B cell (primary cell): ENCODE measurements around the gene CD59. TPM values are rescaled to one million over a fixed set of nuclear protein-coding genes. Genes with fewer than 3 reads are reported as not detected.

Experiments
- ATAC-seq: fragments of 200-7000 bp; cut with Tn5 transposase; one replicate; pipeline ENCODE4 v1.10.0; 2021; ENCODE audit warnings: low read depth, mild to moderate bottlenecking, moderate number of reproducible peaks, moderate library complexity
- CTCF ChIA-PET: fragments of 350-600 bp; sonication (Branson Sonifier 250); formaldehyde crosslinking; loops from one replicate; lab custom pipeline; 2021; ENCODE audit warnings: antibody characterized with exemption, inconsistent platforms; lab: Charles Lee
- POLR2A ChIA-PET: fragments of 350-600 bp; sonication (Branson Sonifier 250); formaldehyde crosslinking; loops from one replicate; lab custom pipeline; 2021; ENCODE audit warnings: antibody characterized with exemption; lab: Charles Lee
- DNase-seq: peaks from one replicate; pipeline ENCODE4 v3.0.0; 2013
- H2AFZ ChIP-seq: 2 replicates; pipeline ENCODE4 v1.6.1; 2012; ENCODE audit warnings: mild to moderate bottlenecking, low read depth, low read length; ENCODE audit not compliant: insufficient read depth, poor library complexity, severe bottlenecking
- H3K27ac ChIP-seq, 2 donors: 1 replicate in 1 of 2; 2 replicates in 1 of 2; pipeline ENCODE4 v1.5.1; 2012 to 2013; ENCODE audit warnings: low read length in 2 of 2, mild to moderate bottlenecking in 2 of 2, moderate library complexity in 1 of 2
- H3K27me3 ChIP-seq, 4 experiments: fragments of 200-600 bp in 1 of 4; sonication (generic) in 1 of 4; replicated peaks in 1 of 4; 1 replicate in 2 of 4; 2 replicates in 2 of 4; pipeline versions ENCODE4 v1.6.1 to v1.7.0; 2013 to 2016; ENCODE audit warnings: low read length in 3 of 4, mild to moderate bottlenecking in 2 of 4, mixed read lengths in 1 of 4, moderate library complexity in 1 of 4; ENCODE audit not compliant: insufficient read depth in 4 of 4, control insufficient read depth in 3 of 4; ENCODE audit errors: control extremely low read depth in 1 of 4
- H3K36me3 ChIP-seq, 2 experiments: replicated peaks in 1 of 2; 1 replicate in 1 of 2; 2 replicates in 1 of 2; pipeline versions ENCODE4 v1.6.1 to v1.7.1; 2013; ENCODE audit warnings: low read length in 1 of 2; ENCODE audit not compliant: insufficient read depth in 2 of 2, control insufficient read depth in 1 of 2; ENCODE audit errors: control extremely low read depth in 1 of 2, extremely low read depth in 1 of 2
- H3K4me1 ChIP-seq, 2 donors: fragments of 200-600 bp in 1 of 2; sonication (generic) in 1 of 2; 1 replicate in 1 of 2; 2 replicates in 1 of 2; pipeline versions ENCODE4 v1.5.1 to v1.6.1; 2013 to 2017; ENCODE audit warnings: low read length in 2 of 2; ENCODE audit not compliant: control insufficient read depth in 2 of 2, insufficient read depth in 2 of 2
- H3K4me2 ChIP-seq: replicated peaks from 2 replicates; pipeline ENCODE3; 2012; ENCODE audit warnings: mild to moderate bottlenecking, low read depth, low read length; ENCODE audit not compliant: poor library complexity, severe bottlenecking
- H3K4me3 ChIP-seq, 5 experiments: fragments of 200-600 bp in 1 of 5; sonication (generic) in 1 of 5; 1 replicate in 3 of 5; 2 replicates in 2 of 5; pipeline versions ENCODE4 v1.5.1 to v1.7.0; 2011 to 2016; ENCODE audit warnings: low read length in 4 of 5, mild to moderate bottlenecking in 4 of 5, low read depth in 2 of 5, control low read depth in 1 of 5, moderate library complexity in 1 of 5; ENCODE audit not compliant: insufficient read depth in 1 of 5; ENCODE audit errors: control extremely low read depth in 1 of 5, extremely low read depth in 1 of 5
- H3K79me2 ChIP-seq: fragments of 200-600 bp; sonication (generic); one replicate; pipeline ENCODE4 v1.6.0; 2016; ENCODE audit warnings: low read length; ENCODE audit not compliant: control insufficient read depth, insufficient read depth
- H3K9ac ChIP-seq: fragments of 200-600 bp; sonication (generic); 2 replicates; pipeline ENCODE4 v1.6.1; 2017; ENCODE audit warnings: mild to moderate bottlenecking, low read length, moderate library complexity
- H3K9me3 ChIP-seq, 3 donors: one replicate each; pipeline versions ENCODE4 v1.6.1 to v1.7.1; 2013; ENCODE audit warnings: low read length in 2 of 3; ENCODE audit not compliant: control insufficient read depth in 2 of 3, insufficient read depth in 1 of 3; ENCODE audit errors: control extremely low read depth in 1 of 3
- H4K20me1 ChIP-seq: 2 replicates; pipeline ENCODE4 v1.6.0; 2012; ENCODE audit warnings: mild to moderate bottlenecking, low read length; ENCODE audit not compliant: insufficient read depth, control insufficient read depth, poor library complexity, severe bottlenecking
- H3K27ac Mint-ChIP-seq: one replicate; pipeline ENCODE4 v1.8.0; 2021; ENCODE audit warnings: mixed read lengths
- H3K27me3 Mint-ChIP-seq: one replicate; pipeline ENCODE4 v1.8.0; 2021; ENCODE audit warnings: mixed read lengths
- H3K4me1 Mint-ChIP-seq: one replicate; pipeline ENCODE4 v1.8.0; 2021; ENCODE audit warnings: mixed read lengths
- H3K4me3 Mint-ChIP-seq: one replicate; pipeline ENCODE4 v1.8.0; 2021; ENCODE audit warnings: mixed read lengths
- H3K9me3 Mint-ChIP-seq: one replicate; pipeline ENCODE4 v1.8.0; 2022; ENCODE audit warnings: mixed read lengths; ENCODE audit not compliant: insufficient read depth
- EZH2 ChIP-seq: IDR thresholded peaks from 2 replicates; pipeline ENCODE4 v1.6.1; 2012; ENCODE audit warnings: borderline replicate concordance, low read depth, mild to moderate bottlenecking, moderate library complexity, low read length; ENCODE audit not compliant: insufficient read depth, poor library complexity, severe bottlenecking
- WGBS: methylation state at CpG from one replicate; pipeline ENCODE4 v1.1.5; 2013; ENCODE audit warnings: missing lambda C conversion rate; ENCODE audit not compliant: insufficient coverage; 5-methylcytosine and 5-hydroxymethylcytosine counted together
- intact Hi-C: fragments of 100-400 bp; cut with micrococcal nuclease; formaldehyde crosslinking; loops from one replicate; pipeline ENCODE4 v1.10.0; 2022
- polyA plus RNA-seq: library from polyadenylated mRNA; depleted of rRNA; stranded (reverse); fragments of >200 nt; gene quantifications from 2 replicates; pipeline ENCODE4 v1.2.3, GENCODE V29; 2012
- total RNA-seq, 2 donors: library from RNA; stranded (reverse); fragments of 120-200 nt in 1 of 2; gene quantifications; 1 replicate in 1 of 2; 2 replicates in 1 of 2; pipeline versions ENCODE4 v1.2.3 to v1.2.4, GENCODE V29; 2013 to 2022
- TF ChIP-seq, protein P1 (sequence below): fragments of 200-600 bp; IDR thresholded peaks from one replicate; pipeline ENCODE4 v1.8.0; 2022; ENCODE audit warnings: antibody characterized with exemption, mild to moderate bottlenecking

Gene CD59
- total and polyA plus RNA-seq, 2 donors (not counting 1 experiment from before 2014, with no cell fraction given) = 10.9 to 41.3 TPM

DNA sequence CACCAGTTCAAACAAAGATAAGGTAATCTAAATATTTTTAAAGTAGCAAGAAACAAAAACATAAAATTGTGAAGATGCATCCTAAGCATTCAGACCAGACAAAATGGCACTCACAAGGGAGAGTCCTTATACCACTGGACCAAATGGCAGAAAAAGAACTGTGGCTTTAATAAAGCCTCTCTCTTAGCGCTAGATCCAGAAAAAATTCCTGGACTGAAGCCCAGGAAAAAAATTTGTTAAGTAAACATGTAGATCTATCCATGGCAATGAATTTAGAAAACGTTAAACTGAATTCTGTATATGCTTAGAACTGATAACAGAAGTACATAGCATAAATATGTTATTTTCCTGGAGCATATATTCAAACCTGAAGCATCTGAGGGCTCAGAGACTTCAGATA lies 11.8 kb upstream of the CD59 start:
- no peaks in the 10 kb centered on the region for H3K27me3 Mint-ChIP-seq
- Histone ChIP-seq H3K4me2 (no peak overlapping the region), H3K27me3 (no peaks in the 10 kb centered on the region), H2AFZ (no peak overlapping the region), H3K27ac (no peak overlapping the region), H3K36me3 (peaks cover 14 to 41% of the 10 kb centered on the region in 2 experiments), H3K4me1 (no peaks in the 10 kb centered on the region), H3K4me3 (no peak overlapping the region), H3K9me3 (no peaks in the 10 kb centered on the region), H4K20me1 (no peaks in the 10 kb centered on the region), H3K9ac (no peak overlapping the region), H3K79me2 (no peaks in the 10 kb centered on the region)
- CTCF ChIA-PET = no interaction called here
- no peak overlapping the region for H3K4me3 Mint-ChIP-seq
- POLR2A ChIA-PET = no interaction called here
- TF ChIP-seq, protein P1, sequence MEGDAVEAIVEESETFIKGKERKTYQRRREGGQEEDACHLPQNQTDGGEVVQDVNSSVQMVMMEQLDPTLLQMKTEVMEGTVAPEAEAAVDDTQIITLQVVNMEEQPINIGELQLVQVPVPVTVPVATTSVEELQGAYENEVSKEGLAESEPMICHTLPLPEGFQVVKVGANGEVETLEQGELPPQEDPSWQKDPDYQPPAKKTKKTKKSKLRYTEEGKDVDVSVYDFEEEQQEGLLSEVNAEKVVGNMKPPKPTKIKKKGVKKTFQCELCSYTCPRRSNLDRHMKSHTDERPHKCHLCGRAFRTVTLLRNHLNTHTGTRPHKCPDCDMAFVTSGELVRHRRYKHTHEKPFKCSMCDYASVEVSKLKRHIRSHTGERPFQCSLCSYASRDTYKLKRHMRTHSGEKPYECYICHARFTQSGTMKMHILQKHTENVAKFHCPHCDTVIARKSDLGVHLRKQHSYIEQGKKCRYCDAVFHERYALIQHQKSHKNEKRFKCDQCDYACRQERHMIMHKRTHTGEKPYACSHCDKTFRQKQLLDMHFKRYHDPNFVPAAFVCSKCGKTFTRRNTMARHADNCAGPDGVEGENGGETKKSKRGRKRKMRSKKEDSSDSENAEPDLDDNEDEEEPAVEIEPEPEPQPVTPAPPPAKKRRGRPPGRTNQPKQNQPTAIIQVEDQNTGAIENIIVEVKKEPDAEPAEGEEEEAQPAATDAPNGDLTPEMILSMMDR = no peak
- no peak for TF ChIP-seq EZH2
- no peaks in the 10 kb centered on the region for H3K9me3 Mint-ChIP-seq
- DNase-seq (no peak), ATAC-seq (no peak)
- WGBS = no CpG with 5 or more reads among the region's 2 CpGs
- no peak overlapping the region for H3K27ac Mint-ChIP-seq
- H3K4me1 Mint-ChIP-seq = no peaks in the 10 kb centered on the region
- intact Hi-C loops = no loop called here

GRCh38 chr11:33743291-33743690 lies 7.1 kb upstream of the CD59 start:
- WGBS = 100% methylated on average over 4 of the region's 5 CpGs
- H3K4me1 ChIP-seq = no peaks in the 10 kb centered on the region
- H3K9me3 ChIP-seq = no peaks in the 10 kb centered on the region
- DNase-seq (no peak), ATAC-seq (no peak)
- no peaks in the 10 kb centered on the region for H3K27me3 Mint-ChIP-seq
- no peaks in the 10 kb centered on the region for H3K27me3 ChIP-seq
- H3K27ac Mint-ChIP-seq = no peak overlapping the region
- H2AFZ ChIP-seq = no peak overlapping the region
- H3K4me3 Mint-ChIP-seq = no peak overlapping the region
- no peaks in the 10 kb centered on the region for H4K20me1 ChIP-seq
- H3K27ac ChIP-seq = no peak overlapping the region
- H3K4me2 ChIP-seq = no peak overlapping the region
- H3K36me3 ChIP-seq = peaks cover 9 to 21% of the 10 kb centered on the region in 2 experiments
- ChIA-PET POLR2A (no interaction called here), CTCF (interaction anchor here (0.8 to 3.4 kb wide), 21 partner anchors 10 to 781 kb away, joined by 3 to 115 read pairs (median 6); partner anchors contain the start of gene C11orf91)
- no peaks in the 10 kb centered on the region for H3K79me2 ChIP-seq
- H3K9me3 Mint-ChIP-seq = no peaks in the 10 kb centered on the region
- H3K4me3 ChIP-seq = no peak overlapping the region
- no peaks in the 10 kb centered on the region for H3K4me1 Mint-ChIP-seq
- H3K9ac ChIP-seq = no peak overlapping the region
- intact Hi-C loops = loop anchor here (5.0 kb wide), 1 partner anchor 781 kb away; no protein-coding TSS in a partner anchor
- no peak for TF ChIP-seq EZH2
